Occipital lobe (tissue), 2 donors: ENCODE results near the gene DHRS12. TPM values are rescaled to one million over a fixed set of nuclear protein-coding genes. Genes with fewer than 3 reads are reported as not detected.
"Not testable (repeated sequence)": the region's sequence is repeated elsewhere in the genome, so short reads cannot be mapped to it uniquely, and the experiment has no call there.

Source experiments
- DNase-seq: peaks from one replicate; lab custom pipeline; 2025; lab: John Stamatoyannopoulos, UW
- total RNA-seq: library from RNA; depleted of rRNA; stranded (reverse); fragments of >200 nt; gene quantifications from one replicate; pipeline ENCODE4 v1.2.3, GENCODE V29; 2014

The DHRS12 gene
- total RNA-seq, 1 donor from 2014 or later = 5.6 TPM

GRCh38 chr13:51828730-51829567 is 25.0 kb upstream of the DHRS12 start:
- DNase-seq = no peak

- no peak for DNase-seq
Observed at GRCh38 chr13:51827254-51827653, 23.3 kb upstream of the DHRS12 start.

- DNase-seq = no peak
Observed at GRCh38 chr13:51826606-51827005, 22.6 kb upstream of the DHRS12 start.

GRCh38 chr13:51825681-51826254 is 21.8 kb upstream of the DHRS12 start:
- DNase-seq = no peak

- no peak for DNase-seq
Observed at GRCh38 chr13:51825165-51825592, 21.2 kb upstream of the DHRS12 start.

GRCh38 chr13:51824712-51825111 is 20.7 kb upstream of the DHRS12 start:
- not testable (repeated sequence) for DNase-seq

GRCh38 chr13:51823863-51824262 is 19.9 kb upstream of the DHRS12 start:
- no peak for DNase-seq

- no peak for DNase-seq
Observed at GRCh38 chr13:51823359-51823758, 19.4 kb upstream of the DHRS12 start.

- no peak for DNase-seq
Observed at GRCh38 chr13:51822106-51822815, 18.3 kb upstream of the DHRS12 start.

- no peak for DNase-seq
Observed at GRCh38 chr13:51821606-51822005, 17.6 kb upstream of the DHRS12 start.

- no peak for DNase-seq
Observed at GRCh38 chr13:51820016-51820597, 16.1 kb upstream of the DHRS12 start.

- no peak for DNase-seq
Observed at GRCh38 chr13:51819544-51819943, 15.6 kb upstream of the DHRS12 start.

GRCh38 chr13:51818781-51819511 is 15.0 kb upstream of the DHRS12 start:
- no peak for DNase-seq

GRCh38 chr13:51818276-51818675 is 14.3 kb upstream of the DHRS12 start:
- no peak for DNase-seq

- no peak for DNase-seq
Observed at GRCh38 chr13:51817717-51818116, 13.8 kb upstream of the DHRS12 start.

- no peak for DNase-seq
Observed at GRCh38 chr13:51816604-51817249, 12.8 kb upstream of the DHRS12 start.

- DNase-seq = no peak
Observed at GRCh38 chr13:51815848-51816247, 11.9 kb upstream of the DHRS12 start.

- DNase-seq = no peak
Observed at GRCh38 chr13:51814825-51815650, 11.1 kb upstream of the DHRS12 start.

GRCh38 chr13:51814071-51814470 is 10.1 kb upstream of the DHRS12 start:
- no peak for DNase-seq

GRCh38 chr13:51811920-51812451 is 8.0 kb upstream of the DHRS12 start:
- DNase-seq = no peak
